Transverse colon (tissue), 4 donors: ENCODE results near the gene NME3.
A peak's percentile ranks its signal among the peaks of the same experiment; 100 is the strongest.

Experiments used
- EP300 ChIP-seq: sonication (generic); formaldehyde crosslinking; IDR thresholded peaks from one replicate; pipeline ENCODE4 v1.6.1; 2017; ENCODE audit warnings: antibody characterized with exemption, low read depth
- POLR2A ChIP-seq: fragments of 450-650 bp; IDR thresholded peaks from one replicate; pipeline ENCODE4 v1.6.1; 2016; ENCODE audit warnings: antibody characterized with exemption, mild to moderate bottlenecking, moderate library complexity
- POLR2AphosphoS5 ChIP-seq, 3 donors: sonication (generic); formaldehyde crosslinking; IDR thresholded peaks; one replicate each; pipeline ENCODE4 v1.6.1; 2016; ENCODE audit warnings: antibody characterized with exemption in 3 of 3
- TF ChIP-seq, protein P1 (sequence below), 5 experiments: fragments of 200-600 bp in 3 of 5; fragments of 450-650 bp in 2 of 5; sonication (generic) in 3 of 5; IDR thresholded peaks; 1 replicate in 2 of 5; 2 replicates in 3 of 5; pipeline ENCODE4 v1.5.1; 2016 to 2017; ENCODE audit warnings: antibody characterized with exemption in 5 of 5, inconsistent platforms in 3 of 5, mild to moderate bottlenecking in 2 of 5, moderate library complexity in 1 of 5

DNA sequence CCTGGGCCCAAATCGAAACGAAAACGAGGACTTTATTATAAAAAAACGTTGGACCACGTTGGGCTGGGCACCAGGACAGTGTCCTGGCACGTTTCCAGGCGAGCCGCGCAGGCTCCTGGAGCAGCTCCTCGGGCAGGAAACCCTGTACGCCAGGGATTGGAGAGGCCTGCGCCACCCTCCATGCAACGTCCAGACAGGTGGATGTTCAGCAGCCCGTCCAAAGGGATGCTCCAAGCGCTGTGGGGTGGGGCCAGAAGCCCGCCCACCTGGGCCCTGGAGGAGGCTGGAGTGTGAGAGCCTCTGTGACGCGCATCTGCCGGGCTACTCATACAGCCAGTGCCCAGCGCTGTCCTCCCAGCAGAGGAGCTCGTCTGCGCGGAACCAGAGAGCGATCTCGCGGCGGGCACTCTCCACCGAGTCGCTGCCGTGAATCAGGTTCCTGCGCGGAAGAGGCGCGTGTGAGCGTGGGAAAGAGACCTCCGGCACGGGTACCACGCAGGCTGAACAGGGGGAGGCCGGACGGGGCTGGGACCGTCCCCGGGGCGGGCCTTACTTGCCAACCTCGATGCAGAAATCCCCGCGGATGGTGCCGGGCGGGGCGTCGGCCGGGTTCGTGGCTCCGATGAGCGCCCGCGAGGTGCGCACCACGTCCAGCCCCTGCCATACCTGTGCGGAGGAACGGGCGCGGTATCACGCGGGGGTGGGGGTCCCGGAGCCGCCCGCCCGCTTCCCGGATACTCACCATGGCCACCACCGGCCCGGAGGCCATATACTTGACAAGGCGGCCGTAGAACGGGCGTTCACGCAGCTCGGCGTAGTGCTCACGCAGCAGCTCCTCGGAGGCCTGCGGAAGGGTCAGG, 785 bp downstream of the NME3 start:
- TF ChIP-seq, protein P1, sequence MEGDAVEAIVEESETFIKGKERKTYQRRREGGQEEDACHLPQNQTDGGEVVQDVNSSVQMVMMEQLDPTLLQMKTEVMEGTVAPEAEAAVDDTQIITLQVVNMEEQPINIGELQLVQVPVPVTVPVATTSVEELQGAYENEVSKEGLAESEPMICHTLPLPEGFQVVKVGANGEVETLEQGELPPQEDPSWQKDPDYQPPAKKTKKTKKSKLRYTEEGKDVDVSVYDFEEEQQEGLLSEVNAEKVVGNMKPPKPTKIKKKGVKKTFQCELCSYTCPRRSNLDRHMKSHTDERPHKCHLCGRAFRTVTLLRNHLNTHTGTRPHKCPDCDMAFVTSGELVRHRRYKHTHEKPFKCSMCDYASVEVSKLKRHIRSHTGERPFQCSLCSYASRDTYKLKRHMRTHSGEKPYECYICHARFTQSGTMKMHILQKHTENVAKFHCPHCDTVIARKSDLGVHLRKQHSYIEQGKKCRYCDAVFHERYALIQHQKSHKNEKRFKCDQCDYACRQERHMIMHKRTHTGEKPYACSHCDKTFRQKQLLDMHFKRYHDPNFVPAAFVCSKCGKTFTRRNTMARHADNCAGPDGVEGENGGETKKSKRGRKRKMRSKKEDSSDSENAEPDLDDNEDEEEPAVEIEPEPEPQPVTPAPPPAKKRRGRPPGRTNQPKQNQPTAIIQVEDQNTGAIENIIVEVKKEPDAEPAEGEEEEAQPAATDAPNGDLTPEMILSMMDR (IDR thresholded peaks at IDR 0.05) = no peak
- TF ChIP-seq POLR2A (peak; percentile 58), EP300 (no peak), POLR2AphosphoS5 (IDR thresholded peaks at IDR 0.05) (peak; percentile 29 to 76 (median 65))
